Anterior cingulate cortex (tissue), 58 donors: ENCODE results near the gene RAE1.
"Not testable (repeated sequence)": the region's sequence is repeated elsewhere in the genome, so short reads cannot be mapped to it uniquely, and the experiment has no call there.

Experiments
- DNase-seq, 58 donors: peaks; one replicate each; lab custom pipeline; 2025; lab: John Stamatoyannopoulos, UW

The RAE1 gene

GRCh38 chr20:57409672-57410397 lies 58.8 kb downstream of the RAE1 start:
- no peak for DNase-seq

GRCh38 chr20:57410398-57410920 lies 59.4 kb downstream of the RAE1 start:
- no peak for DNase-seq

- no peak for DNase-seq
These were observed 59.9 kb downstream of the RAE1 start for GRCh38 chr20:57410924-57411323.

- DNase-seq: no peak
These were observed 60.6 kb downstream of the RAE1 start for GRCh38 chr20:57411406-57412283.

- DNase-seq: no peak
These were observed 61.4 kb downstream of the RAE1 start for GRCh38 chr20:57412347-57413029.

- no peak for DNase-seq
These were observed 62.9 kb downstream of the RAE1 start for GRCh38 chr20:57413986-57414385.

GRCh38 chr20:57414867-57415592 lies 64.0 kb downstream of the RAE1 start:
- DNase-seq: no peak

- DNase-seq: no peak
These were observed 64.7 kb downstream of the RAE1 start for GRCh38 chr20:57415771-57416170.

- no peak for DNase-seq
These were observed 65.4 kb downstream of the RAE1 start for GRCh38 chr20:57416296-57417022.

GRCh38 chr20:57417051-57417689 lies 66.1 kb downstream of the RAE1 start:
- no peak for DNase-seq

GRCh38 chr20:57417830-57418780 lies 67.0 kb downstream of the RAE1 start:
- no peak for DNase-seq

- DNase-seq: not testable (repeated sequence)
These were observed 68.4 kb downstream of the RAE1 start for GRCh38 chr20:57419479-57419878.

- no peak for DNase-seq
These were observed 69.7 kb downstream of the RAE1 start for GRCh38 chr20:57420571-57421252.

- no peak for DNase-seq
These were observed 70.5 kb downstream of the RAE1 start for GRCh38 chr20:57421253-57422220.

GRCh38 chr20:57422254-57422653 lies 71.2 kb downstream of the RAE1 start:
- DNase-seq: no peak
